HepG2 (cell line): Measurements from ENCODE around the gene PLXNA3. TPM values are rescaled to one million over a fixed set of nuclear protein-coding genes. Genes with fewer than 3 reads are reported as not detected.

ENCODE experiments used
- ATAC-seq: fragments of 200-7000 bp; cut with Tn5 transposase; 3 replicates; pipeline ENCODE4 v1.9.1; 2020; ENCODE audit warnings: mild to moderate bottlenecking, moderate library complexity
- BruUV-seq: library from RNA; stranded (reverse); fragments of 400-500 nt; replicated peaks from 2 replicates; lab custom pipeline; 2021; lab: Mats Ljungman, UMichigan
- CTCF ChIA-PET: fragments of 300-600 bp; formaldehyde crosslinking; extraction: SDS; loops from one replicate; lab custom pipeline; 2021; ENCODE audit warnings: low total read pairs, inconsistent platforms, low intra/inter-chr PET ratio; lab: Yijun Ruan, JAX
- POLR2A ChIA-PET: fragments of 350-600 bp; sonication (Branson Sonifier 250); formaldehyde crosslinking; loops from one replicate; lab custom pipeline; 2020; ENCODE audit warnings: antibody characterized with exemption, inconsistent platforms; lab: Yijun Ruan, JAX
- DNase-seq: peaks from one replicate; pipeline ENCODE4 v3.0.0-alpha.2; 2015; ENCODE audit warnings: low spot score
- FAIRE-seq: peaks from 3 replicates; lab custom pipeline; 2011; peaks lifted over from hg19 to GRCh38; lab: Jason Lieb, UNC
- H2AFZ ChIP-seq: one replicate; pipeline ENCODE4 v1.6.1; 2011; ENCODE audit warnings: low read length, inconsistent platforms
- H3K27ac ChIP-seq: fragments of 300-600 bp; 3 replicates; pipeline ENCODE4 v1.8.0; 2011; ENCODE audit warnings: mixed run types, mild to moderate bottlenecking, mixed read lengths, low read length, inconsistent platforms; ENCODE audit not compliant: insufficient read depth; ENCODE audit errors: extremely low read length
- H3K27me3 ChIP-seq, 2 experiments: fragments of 200-600 bp in 1 of 2; 2 replicates in 1 of 2; 3 replicates in 1 of 2; pipeline versions ENCODE4 v1.6.0 to v1.8.0; 2011; ENCODE audit warnings: low read length in 2 of 2, mild to moderate bottlenecking in 2 of 2, moderate library complexity in 2 of 2, inconsistent platforms in 1 of 2; ENCODE audit not compliant: insufficient read depth in 2 of 2, control insufficient read depth in 1 of 2
- H3K36me3 ChIP-seq, 2 experiments: fragments of 200-600 bp in 1 of 2; replicated peaks in 1 of 2; 2 replicates in 1 of 2; 3 replicates in 1 of 2; pipeline versions ENCODE4 v1.5.1 to v1.8.0; 2011; ENCODE audit warnings: low read length in 2 of 2, inconsistent platforms in 1 of 2; ENCODE audit not compliant: insufficient read depth in 2 of 2, control insufficient read depth in 1 of 2
- H3K4me1 ChIP-seq: 2 replicates; pipeline ENCODE4 v1.5.1; 2012; ENCODE audit warnings: low read length, inconsistent platforms; ENCODE audit not compliant: insufficient read depth
- H3K4me2 ChIP-seq: 2 replicates; pipeline ENCODE4 v1.6.0; 2011; ENCODE audit warnings: low read depth, low read length, inconsistent platforms
- H3K4me3 ChIP-seq, 3 experiments: fragments of 200-600 bp in 1 of 3; sonication (generic), shearing (Covaris generic) in 1 of 3; replicated peaks in 1 of 3; 2 replicates each; pipeline ENCODE4 v1.5.1; 2011 to 2016; ENCODE audit warnings: low read length in 3 of 3, inconsistent platforms in 2 of 3, low read depth in 2 of 3, mild to moderate bottlenecking in 2 of 3, control low read depth in 1 of 3, mixed read lengths in 1 of 3; ENCODE audit not compliant: insufficient read depth in 1 of 3
- H3K79me2 ChIP-seq: one replicate; pipeline ENCODE4 v1.6.1; 2011; ENCODE audit warnings: low read length, inconsistent platforms; ENCODE audit not compliant: insufficient read depth
- H3K9ac ChIP-seq: 2 replicates; pipeline ENCODE4 v1.6.0; 2011; ENCODE audit warnings: mild to moderate bottlenecking, low read depth, low read length, inconsistent platforms; ENCODE audit not compliant: insufficient read depth
- H3K9me3 ChIP-seq: 2 replicates; pipeline ENCODE4 v1.5.1; 2012; ENCODE audit warnings: mild to moderate bottlenecking, low read length
- H4K20me1 ChIP-seq: 2 replicates; pipeline ENCODE4 v1.6.0; 2011; ENCODE audit warnings: inconsistent platforms, mild to moderate bottlenecking, low read length, moderate library complexity; ENCODE audit not compliant: insufficient read depth
- ARID2 ChIP-seq: sonication (generic); formaldehyde crosslinking; IDR thresholded peaks from 2 replicates; pipeline ENCODE4 v1.8.1; 2022; ENCODE audit warnings: mild to moderate bottlenecking, missing genetic modification reagents, borderline replicate concordance
- CBX1 ChIP-seq: IDR thresholded peaks from one replicate; pipeline ENCODE4 v1.6.1; 2016; ENCODE audit warnings: antibody characterized with exemption, low read depth
- FOXK1 ChIP-seq: sonication (generic); formaldehyde crosslinking; IDR thresholded peaks from 2 replicates; pipeline ENCODE4 v1.4.0; 2020; ENCODE audit warnings: low read depth, missing genetic modification reagents, borderline replicate concordance
- NFE2L1 ChIP-seq: sonication (generic); formaldehyde crosslinking; IDR thresholded peaks from 2 replicates; pipeline ENCODE4 v1.4.0; 2020; ENCODE audit warnings: missing genetic modification reagents, mild to moderate bottlenecking, borderline replicate concordance
- NKX3-1 ChIP-seq: sonication (generic); formaldehyde crosslinking; IDR thresholded peaks from 2 replicates; pipeline ENCODE4 v1.5.0; 2020; ENCODE audit warnings: missing genetic modification reagents
- PRPF4 ChIP-seq: fragments of 200-400 bp; formaldehyde crosslinking; IDR thresholded peaks from 2 replicates; pipeline ENCODE4 v1.6.1; 2016; ENCODE audit warnings: low read length, low read depth; ENCODE audit not compliant: poor library complexity, severe bottlenecking
- TCF12 ChIP-seq, 2 experiments: fragments of 450-650 bp in 1 of 2; sonication (generic) in 1 of 2; formaldehyde crosslinking in 1 of 2; IDR thresholded peaks; 2 replicates each; pipeline versions ENCODE4 v1.6.1 to v1.8.0; 2017 to 2022; ENCODE audit warnings: antibody characterized with exemption in 1 of 2, mild to moderate bottlenecking in 1 of 2, missing genetic modification reagents in 1 of 2, moderate library complexity in 1 of 2
- ZNF12 ChIP-seq: sonication (generic); formaldehyde crosslinking; IDR thresholded peaks from 2 replicates; pipeline ENCODE4 v1.5.0; 2020; ENCODE audit warnings: missing genetic modification reagents
- ZNF121 ChIP-seq: sonication (generic); formaldehyde crosslinking; IDR thresholded peaks from 2 replicates; pipeline ENCODE4 v1.5.0; 2020; ENCODE audit warnings: mild to moderate bottlenecking, missing genetic modification reagents
- ZNF557 ChIP-seq: sonication (generic); formaldehyde crosslinking; IDR thresholded peaks from 2 replicates; pipeline ENCODE4 v1.4.0; 2020; ENCODE audit warnings: missing genetic modification reagents
- ZNF746 ChIP-seq: sonication (generic); formaldehyde crosslinking; IDR thresholded peaks from 2 replicates; pipeline ENCODE4 v1.8.0; 2022; ENCODE audit warnings: mild to moderate bottlenecking, missing genetic modification reagents
- ZNF850 ChIP-seq: sonication (generic); formaldehyde crosslinking; conservative IDR thresholded peaks from 2 replicates; pipeline ENCODE4 v1.9.0; 2021; ENCODE audit warnings: mild to moderate bottlenecking, missing genetic modification reagents
- WGBS: methylation state at CpG from one replicate; pipeline ENCODE4 v1.1.6; 2017; ENCODE audit warnings: low lambda C conversion rate; 5-methylcytosine and 5-hydroxymethylcytosine counted together
- in situ Hi-C: cut with HindIII; loops from 2 replicates; pipeline ENCODE4 v1.10.0; 2017; ENCODE audit warnings: low pct_unique_long_range_greater_than_20kb; ENCODE audit not compliant: extremely low pct_ligation_motif_present
- intact Hi-C: fragments of 100-400 bp; cut with micrococcal nuclease; formaldehyde crosslinking; loops from one replicate; pipeline ENCODE4 v1.10.0; 2022; ENCODE audit not compliant: unreplicated experiment
- polyA plus RNA-seq, 8 experiments: library from polyadenylated mRNA; depleted of rRNA in 3 of 8; stranded (reverse) in 7 of 8; unstranded in 1 of 8; fragments of >200 nt; fragmentation: Illumina TruSeq in 4 of 8; extraction: Trizol in 4 of 8; gene quantifications; 2 replicates each; pipeline versions ENCODE4 v1.2.1 to v1.2.3, GENCODE V29; 2011 to 2016; ENCODE audit warnings: low read depth in 4 of 8, missing spikeins in 1 of 8, mixed read lengths in 1 of 8; ENCODE audit not compliant: insufficient read depth in 1 of 8
- total RNA-seq, 5 experiments: library from RNA; depleted of rRNA; stranded (reverse); fragments of >200 nt; fragmentation: Illumina TruSeq; extraction: Trizol; gene quantifications; 2 replicates each; pipeline ENCODE4 v1.2.3, GENCODE V29; 2016; ENCODE audit warnings: low read depth in 1 of 5
- TF ChIP-seq, protein P1 (sequence below): sonication (generic); formaldehyde crosslinking; IDR thresholded peaks from 2 replicates; pipeline ENCODE4 v1.8.0; 2022; ENCODE audit warnings: mild to moderate bottlenecking, missing genetic modification reagents, borderline replicate concordance
- TF ChIP-seq, protein P2 (sequence below): sonication (generic); formaldehyde crosslinking; IDR thresholded peaks from 2 replicates; pipeline ENCODE4 v1.4.0; 2020; ENCODE audit warnings: mild to moderate bottlenecking, missing genetic modification reagents

Gene PLXNA3
- total and polyA plus RNA-seq, 2 of the 13 experiments (the other 11 are each of a cell fraction or from before 2014, with no cell fraction given): 5.8 to 20.6 TPM

DNA sequence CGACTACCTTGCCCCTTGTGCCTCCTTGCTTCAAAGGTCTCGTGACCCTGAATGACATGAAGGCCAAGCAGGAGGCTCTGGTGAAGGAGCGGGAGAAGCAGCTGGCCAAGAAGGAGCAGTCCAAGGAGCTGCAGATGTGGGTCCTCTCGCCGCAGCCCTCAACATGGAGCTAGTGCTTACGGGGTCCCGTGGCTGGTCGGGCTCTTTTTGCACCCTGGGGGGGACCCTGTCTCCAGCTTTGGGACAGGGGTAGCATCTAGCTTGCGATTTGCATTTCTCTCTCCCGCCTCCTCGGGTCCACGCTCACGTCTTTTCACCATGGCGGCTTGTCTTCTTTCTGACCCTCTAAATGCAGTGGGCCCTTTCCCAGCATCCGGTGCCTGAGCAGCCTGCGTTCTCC lies 12.3 kb upstream of the PLXNA3 start:
- DNase-seq: no peak
- POLR2A ChIA-PET: interaction anchor here (1.3 kb wide), 2 partner anchors 45 to 81 kb away, joined by 3 to 4 read pairs; partner anchors contain the start of gene SLC10A3
- in situ Hi-C loops: no loop called here
- H3K9me3 ChIP-seq: no peaks in the 10 kb centered on the region
- H3K79me2 ChIP-seq: peaks cover 2% of the 10 kb centered on the region
- no peak overlapping the region for H2AFZ ChIP-seq
- BruUV-seq: no TSS peak
- intact Hi-C loops: no loop called here
- H4K20me1 ChIP-seq: no peaks in the 10 kb centered on the region
- H3K4me1 ChIP-seq: peaks cover 11% of the 10 kb centered on the region
- H3K4me2 ChIP-seq: no peak overlapping the region
- FAIRE-seq: no peak
- CTCF ChIA-PET: no interaction called here
- no peak overlapping the region for H3K27ac ChIP-seq
- H3K27me3 ChIP-seq: no peaks in the 10 kb centered on the region
- TF ChIP-seq TCF12 (IDR thresholded peaks at IDR 0.05) (no peak), TCF12 (CRISPR knock-in tag; IDR thresholded peaks at IDR 0.05) (no peak), PRPF4 (no peak), ZNF746 (no peak), ARID2 (CRISPR knock-in tag) (no peak), ZNF557 (CRISPR knock-in tag) (no peak), CBX1 (no peak), ZNF121 (CRISPR knock-in tag) (no peak), NFE2L1 (CRISPR knock-in tag) (no peak), ZNF12 (CRISPR knock-in tag) (no peak), ZNF850 (CRISPR knock-in tag) (no peak), NKX3-1 (no peak), FOXK1 (CRISPR knock-in tag) (no peak)
- TF ChIP-seq, protein P1, sequence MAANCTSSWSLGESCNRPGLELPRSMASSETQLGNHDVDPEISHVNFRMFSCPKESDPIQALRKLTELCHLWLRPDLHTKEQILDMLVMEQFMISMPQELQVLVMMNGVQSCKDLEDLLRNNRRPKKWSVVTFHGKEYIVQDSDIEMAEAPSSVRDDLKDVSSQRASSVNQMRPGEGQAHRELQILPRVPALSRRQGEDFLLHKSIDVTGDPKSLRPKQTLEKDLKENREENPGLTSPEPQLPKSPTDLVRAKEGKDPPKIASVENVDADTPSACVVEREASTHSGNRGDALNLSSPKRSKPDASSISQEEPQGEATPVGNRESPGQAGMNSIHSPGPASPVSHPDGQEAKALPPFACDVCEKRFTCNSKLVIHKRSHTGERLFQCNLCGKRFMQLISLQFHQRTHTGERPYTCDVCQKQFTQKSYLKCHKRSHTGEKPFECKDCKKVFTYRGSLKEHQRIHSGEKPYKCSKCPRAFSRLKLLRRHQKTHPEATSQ: no peak
- TF ChIP-seq, protein P2, sequence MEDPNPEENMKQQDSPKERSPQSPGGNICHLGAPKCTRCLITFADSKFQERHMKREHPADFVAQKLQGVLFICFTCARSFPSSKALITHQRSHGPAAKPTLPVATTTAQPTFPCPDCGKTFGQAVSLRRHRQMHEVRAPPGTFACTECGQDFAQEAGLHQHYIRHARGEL (CRISPR knock-in tag): no peak
- no peak for ATAC-seq
- no peak overlapping the region for H3K9ac ChIP-seq
- H3K36me3 ChIP-seq: peaks cover 0 to 2% of the 10 kb centered on the region in 2 experiments; a peak in 2 of 5 replicates
- no peak overlapping the region for H3K4me3 ChIP-seq
- WGBS: 97% methylated on average over 6 of the region's 16 CpGs
